ENCODE measurements around the gene CCDC134.

Gene CCDC134

DNA sequence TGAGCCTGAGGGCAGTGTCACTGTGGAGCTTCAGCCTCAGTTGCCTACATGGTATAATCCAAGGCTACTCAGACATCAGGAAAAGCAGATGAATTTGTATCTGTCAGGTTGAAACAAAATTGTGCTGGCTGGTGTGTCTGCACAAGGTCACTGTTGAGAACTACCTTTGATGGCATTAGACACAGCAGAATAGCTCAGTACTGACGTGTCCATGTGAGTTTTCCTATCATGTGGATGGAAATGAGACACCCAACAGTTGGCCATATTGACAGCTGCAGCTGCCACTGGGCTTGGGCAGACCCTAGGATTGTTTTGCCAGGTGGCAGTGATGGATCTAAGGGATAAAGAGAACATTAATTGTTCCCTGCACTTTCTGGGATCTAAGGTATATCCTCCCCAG lies 15.8 kb downstream of the CCDC134 start:
- Histone ChIP-seq H3K4ac (ENCODE audit: low read depth in 1 of 2, low read length in 2 of 2) (no peak overlapping the region), H2BK12ac (ENCODE audit: low read length in 2 of 2) (no peak overlapping the region), H3K9me3 (ENCODE audit: control insufficient read depth, low read length) (no peaks in the 10 kb centered on the region), H3K4me2 (ENCODE audit: low read length, poor library complexity, severe bottlenecking) (no peak overlapping the region), H3K9ac (ENCODE audit: low read length) (no peak overlapping the region), H3K14ac (ENCODE audit: low read length in 2 of 2) (no peak overlapping the region), H3K27me3 (ENCODE audit: control insufficient read depth in 1 of 2, insufficient read depth in 1 of 2, low read length in 2 of 2) (no peaks in the 10 kb centered on the region), H3K36me3 (ENCODE audit: control insufficient read depth in 1 of 2, insufficient read depth in 2 of 2, low read depth in 1 of 2, low read length in 2 of 2) (peaks cover 10 to 27% of the 10 kb centered on the region in 2 experiments), H3K18ac (ENCODE audit: low read depth in 1 of 2, low read length in 2 of 2) (no peak overlapping the region), H3K27ac (ENCODE audit: low read length, poor library complexity, severe bottlenecking) (no peak overlapping the region), H3K23ac (ENCODE audit: low read length in 2 of 2) (no peak overlapping the region), H2BK120ac (ENCODE audit: low read depth, low read length) (no peak overlapping the region), H2AK5ac (ENCODE audit: low read length, severe bottlenecking) (no peak overlapping the region), H3K79me1 (replicated peaks; ENCODE audit: low read length, poor library complexity, severe bottlenecking) (peaks cover 21% of the 10 kb centered on the region), H4K8ac (ENCODE audit: low read length) (no peak overlapping the region), H2AFZ (ENCODE audit: low read depth, low read length) (no peak overlapping the region), H3K4me3 (ENCODE audit: insufficient read depth in 1 of 2, low read depth in 1 of 2, low read length in 2 of 2) (no peak overlapping the region), H3K4me1 (ENCODE audit: control insufficient read depth, insufficient read depth, low read depth, low read length) (no peaks in the 10 kb centered on the region), H2BK15ac (ENCODE audit: low read depth, poor library complexity, severe bottlenecking) (no peak overlapping the region), H4K91ac (ENCODE audit: low read length) (no peak overlapping the region), H2BK5ac (ENCODE audit: low read depth, low read length, poor library complexity, severe bottlenecking) (no peak overlapping the region)
- no peak for DNase-seq
- WGBS = 95% methylated on average over 1 of the region's 1 CpG

- Histone ChIP-seq H3K4me2 (ENCODE audit: low read length, poor library complexity, severe bottlenecking) (no peak overlapping the region), H3K23ac (ENCODE audit: low read length in 2 of 2) (no peak overlapping the region), H3K27me3 (ENCODE audit: control insufficient read depth in 1 of 2, insufficient read depth in 1 of 2, low read length in 2 of 2) (no peaks in the 10 kb centered on the region), H2BK15ac (ENCODE audit: low read depth, poor library complexity, severe bottlenecking) (no peak overlapping the region), H2BK12ac (ENCODE audit: low read length in 2 of 2) (no peak overlapping the region), H3K27ac (ENCODE audit: low read length, poor library complexity, severe bottlenecking) (no peak overlapping the region), H3K18ac (ENCODE audit: low read depth in 1 of 2, low read length in 2 of 2) (no peak overlapping the region), H3K79me1 (replicated peaks; ENCODE audit: low read length, poor library complexity, severe bottlenecking) (peaks cover 21% of the 10 kb centered on the region), H3K4ac (ENCODE audit: low read depth in 1 of 2, low read length in 2 of 2) (no peak overlapping the region), H2AK5ac (ENCODE audit: low read length, severe bottlenecking) (no peak overlapping the region), H3K9me3 (ENCODE audit: control insufficient read depth, low read length) (no peaks in the 10 kb centered on the region), H3K4me3 (ENCODE audit: insufficient read depth in 1 of 2, low read depth in 1 of 2, low read length in 2 of 2) (no peak overlapping the region), H4K91ac (ENCODE audit: low read length) (no peak overlapping the region), H3K9ac (ENCODE audit: low read length) (no peak overlapping the region), H3K4me1 (ENCODE audit: control insufficient read depth, insufficient read depth, low read depth, low read length) (peaks cover 4% of the 10 kb centered on the region), H4K8ac (ENCODE audit: low read length) (no peak overlapping the region), H3K14ac (ENCODE audit: low read length in 2 of 2) (no peak overlapping the region), H2BK5ac (ENCODE audit: low read depth, low read length, poor library complexity, severe bottlenecking) (no peak overlapping the region), H2BK120ac (ENCODE audit: low read depth, low read length) (no peak overlapping the region), H3K36me3 (ENCODE audit: control insufficient read depth in 1 of 2, insufficient read depth in 2 of 2, low read depth in 1 of 2, low read length in 2 of 2) (peaks cover 10 to 32% of the 10 kb centered on the region in 2 experiments), H2AFZ (ENCODE audit: low read depth, low read length) (no peak overlapping the region)
- WGBS = no CpG with 5 or more reads among the region's 2 CpGs
- no peak for DNase-seq
Measured at GRCh38 chr22:41816871-41817270, 16.4 kb downstream of the CCDC134 start.

DNA sequence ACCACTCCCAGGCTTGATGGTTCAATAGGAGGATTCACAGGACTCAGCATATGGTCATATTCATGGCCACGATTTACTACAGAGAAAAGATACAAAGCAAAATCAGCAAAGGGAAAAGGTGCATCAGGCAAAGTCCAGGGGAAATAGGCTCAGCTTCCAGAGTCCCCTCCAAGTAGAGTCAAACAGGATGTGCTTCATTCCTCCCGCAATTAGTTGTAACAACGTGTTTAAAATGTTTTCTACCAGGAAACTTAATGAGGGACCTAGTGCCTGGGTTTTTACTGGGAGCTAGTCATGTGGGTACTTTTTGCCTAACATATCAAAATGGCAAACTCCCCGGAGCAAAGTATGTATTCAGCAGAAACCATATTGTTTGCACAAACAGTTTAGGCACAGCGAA lies 17.5 kb downstream of the CCDC134 start:
- DNase-seq = no peak
- peaks cover 7% of the 10 kb centered on the region for H3K4me1 ChIP-seq (ENCODE audit: control insufficient read depth, insufficient read depth, low read depth, low read length)
- H3K36me3 ChIP-seq (ENCODE audit: control insufficient read depth in 1 of 2, insufficient read depth in 2 of 2, low read depth in 1 of 2, low read length in 2 of 2) = peaks cover 10 to 29% of the 10 kb centered on the region in 2 experiments
- no peak overlapping the region for H2BK5ac ChIP-seq (ENCODE audit: low read depth, low read length, poor library complexity, severe bottlenecking)
- no peak overlapping the region for H3K4ac ChIP-seq (ENCODE audit: low read depth in 1 of 2, low read length in 2 of 2)
- H3K18ac ChIP-seq (ENCODE audit: low read depth in 1 of 2, low read length in 2 of 2) = no peak overlapping the region
- no peaks in the 10 kb centered on the region for H3K9me3 ChIP-seq (ENCODE audit: control insufficient read depth, low read length)
- no peak overlapping the region for H3K4me2 ChIP-seq (ENCODE audit: low read length, poor library complexity, severe bottlenecking)
- no peak overlapping the region for H4K91ac ChIP-seq (ENCODE audit: low read length)
- H2BK12ac ChIP-seq (ENCODE audit: low read length in 2 of 2) = no peak overlapping the region
- H3K27ac ChIP-seq (ENCODE audit: low read length, poor library complexity, severe bottlenecking) = no peak overlapping the region
- H3K4me3 ChIP-seq (ENCODE audit: insufficient read depth in 1 of 2, low read depth in 1 of 2, low read length in 2 of 2) = no peak overlapping the region
- H3K27me3 ChIP-seq (ENCODE audit: control insufficient read depth in 1 of 2, insufficient read depth in 1 of 2, low read length in 2 of 2) = no peaks in the 10 kb centered on the region
- H3K23ac ChIP-seq (ENCODE audit: low read length in 2 of 2) = no peak overlapping the region
- no peak overlapping the region for H2BK120ac ChIP-seq (ENCODE audit: low read depth, low read length)
- 95% methylated on average over 5 of the region's 5 CpGs for WGBS
- H2BK15ac ChIP-seq (ENCODE audit: low read depth, poor library complexity, severe bottlenecking) = no peak overlapping the region
- no peak overlapping the region for H3K14ac ChIP-seq (ENCODE audit: low read length in 2 of 2)
- H3K79me1 ChIP-seq (replicated peaks; ENCODE audit: low read length, poor library complexity, severe bottlenecking) = peaks cover 16% of the 10 kb centered on the region
- H4K8ac ChIP-seq (ENCODE audit: low read length) = no peak overlapping the region
- no peak overlapping the region for H2AFZ ChIP-seq (ENCODE audit: low read depth, low read length)
- H2AK5ac ChIP-seq (ENCODE audit: low read length, severe bottlenecking) = no peak overlapping the region
- H3K9ac ChIP-seq (ENCODE audit: low read length) = no peak overlapping the region

GRCh38 chr22:41818596-41818995 lies 18.1 kb downstream of the CCDC134 start:
- Histone ChIP-seq H3K18ac (ENCODE audit: low read depth in 1 of 2, low read length in 2 of 2) (no peak overlapping the region), H3K27ac (ENCODE audit: low read length, poor library complexity, severe bottlenecking) (no peak overlapping the region), H2BK12ac (ENCODE audit: low read length in 2 of 2) (no peak overlapping the region), H2BK15ac (ENCODE audit: low read depth, poor library complexity, severe bottlenecking) (no peak overlapping the region), H3K14ac (ENCODE audit: low read length in 2 of 2) (no peak overlapping the region), H3K23ac (ENCODE audit: low read length in 2 of 2) (no peak overlapping the region), H3K79me1 (replicated peaks; ENCODE audit: low read length, poor library complexity, severe bottlenecking) (peaks cover 12% of the 10 kb centered on the region), H3K36me3 (ENCODE audit: control insufficient read depth in 1 of 2, insufficient read depth in 2 of 2, low read depth in 1 of 2, low read length in 2 of 2) (peaks cover 8 to 23% of the 10 kb centered on the region in 2 experiments), H3K4ac (ENCODE audit: low read depth in 1 of 2, low read length in 2 of 2) (no peak overlapping the region), H3K27me3 (ENCODE audit: control insufficient read depth in 1 of 2, insufficient read depth in 1 of 2, low read length in 2 of 2) (no peaks in the 10 kb centered on the region), H3K4me2 (ENCODE audit: low read length, poor library complexity, severe bottlenecking) (no peak overlapping the region), H2BK120ac (ENCODE audit: low read depth, low read length) (no peak overlapping the region), H2AK5ac (ENCODE audit: low read length, severe bottlenecking) (no peak overlapping the region), H4K8ac (ENCODE audit: low read length) (no peak overlapping the region), H3K4me3 (ENCODE audit: insufficient read depth in 1 of 2, low read depth in 1 of 2, low read length in 2 of 2) (no peak overlapping the region), H3K9ac (ENCODE audit: low read length) (no peak overlapping the region), H3K4me1 (ENCODE audit: control insufficient read depth, insufficient read depth, low read depth, low read length) (peaks cover 9% of the 10 kb centered on the region), H2AFZ (ENCODE audit: low read depth, low read length) (no peak overlapping the region), H3K9me3 (ENCODE audit: control insufficient read depth, low read length) (no peaks in the 10 kb centered on the region), H2BK5ac (ENCODE audit: low read depth, low read length, poor library complexity, severe bottlenecking) (no peak overlapping the region), H4K91ac (ENCODE audit: low read length) (no peak overlapping the region)
- WGBS = 96% methylated on average over 6 of the region's 6 CpGs
- DNase-seq = no peak

Data from mesenchymal stem cell (in vitro differentiated cells and primary cell).